Subcutaneous adipose tissue (tissue), 4 donors: ENCODE results near the gene CAPN5. TPM values are rescaled to one million over a fixed set of nuclear protein-coding genes. Genes with fewer than 3 reads are reported as not detected.

Source experiments
- CTCF ChIP-seq: fragments of 450-650 bp; IDR thresholded peaks from one replicate; pipeline ENCODE4 v1.5.1; 2016; ENCODE audit warnings: low read depth, mild to moderate bottlenecking, control low read depth, antibody characterized with exemption, moderate library complexity
- total RNA-seq, 4 donors: library from RNA; depleted of rRNA; stranded (reverse); fragments of >200 nt; gene quantifications; one replicate each; pipeline ENCODE4 v1.1.0, GENCODE V29; 2016

The CAPN5 gene
- total RNA-seq, 4 donors from 2014 or later: 2.4 to 10.5 (median 3.3) TPM

DNA sequence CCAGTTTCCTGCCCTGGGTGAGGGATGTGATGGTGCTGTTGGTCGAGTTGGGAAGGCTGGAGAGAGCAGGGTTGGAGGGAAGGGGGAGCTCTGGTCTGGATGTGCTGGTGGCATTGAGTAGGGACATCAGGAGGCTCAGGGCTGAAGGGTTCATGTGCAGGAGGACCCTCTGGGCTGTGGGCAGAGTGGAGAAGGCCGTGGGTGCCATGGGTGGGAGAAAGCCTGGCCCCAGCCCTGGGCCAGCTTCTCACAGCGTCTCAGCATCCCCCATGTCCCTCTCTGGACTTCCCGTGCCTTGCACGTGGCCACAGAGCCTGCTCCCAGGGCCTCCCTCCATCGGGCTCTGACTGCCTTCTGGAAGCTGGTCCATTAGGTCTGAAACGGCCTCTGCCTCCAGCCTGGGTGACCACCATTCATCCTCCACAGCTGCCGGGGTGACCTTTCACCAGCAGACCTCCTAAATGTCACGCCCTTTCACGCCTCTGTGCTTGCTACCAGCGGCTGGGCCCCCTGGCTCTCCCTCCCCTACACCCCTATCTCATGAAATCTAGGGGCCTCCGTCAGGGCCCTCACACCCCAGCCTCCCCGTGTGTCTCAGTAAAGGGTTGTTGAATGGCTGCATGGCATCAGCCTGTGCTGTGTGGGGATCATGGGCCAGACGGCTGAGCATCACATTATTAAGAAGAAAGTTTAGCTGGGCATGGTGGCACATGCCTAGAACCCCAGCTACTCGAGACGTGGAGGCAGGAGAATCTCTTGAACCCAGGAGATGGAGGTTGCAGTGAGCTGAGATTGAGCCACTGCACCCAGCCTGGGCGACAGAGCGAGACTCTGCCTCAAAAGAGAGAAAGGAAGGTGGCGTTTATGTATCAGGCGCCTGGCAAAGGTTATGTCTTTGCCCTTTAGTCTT, 86.8 kb downstream of the CAPN5 start:
- no peak for TF ChIP-seq CTCF

DNA sequence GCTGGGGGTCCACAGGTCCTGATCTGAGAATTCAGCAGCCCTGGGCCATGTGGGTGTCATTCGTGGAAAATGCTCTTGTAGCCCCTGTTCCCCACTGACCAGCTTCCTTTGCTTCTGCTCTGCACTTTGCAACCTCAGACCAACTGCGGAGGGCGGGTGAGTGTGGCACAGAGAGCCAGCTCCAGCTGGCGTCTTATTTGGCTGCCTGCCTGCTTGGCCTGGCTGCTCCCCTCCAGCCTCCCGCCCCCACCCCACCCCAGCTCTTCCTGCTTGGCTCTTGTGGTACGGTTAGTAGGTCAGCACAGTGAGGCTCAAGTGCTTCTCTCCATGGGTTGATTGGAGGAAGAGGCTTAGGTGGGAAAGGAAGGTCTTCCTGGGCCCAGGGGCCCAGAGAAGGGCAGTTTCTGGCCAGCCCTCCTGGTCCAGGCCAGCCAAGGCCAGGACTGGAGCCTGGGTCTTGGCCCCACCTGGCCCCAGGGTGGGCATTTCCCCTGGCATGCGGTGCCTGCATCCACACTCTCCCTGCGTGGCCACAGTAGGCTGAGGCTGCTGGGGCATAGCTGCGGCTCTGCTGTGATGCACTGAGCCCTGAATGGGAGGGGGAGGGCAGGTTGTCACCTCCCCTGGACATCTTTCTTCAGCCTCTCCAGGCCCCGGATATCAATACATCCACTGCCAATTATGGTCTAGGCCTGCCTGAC, 87.8 kb downstream of the CAPN5 start:
- TF ChIP-seq CTCF: no peak

- no peak for TF ChIP-seq CTCF
Observed at GRCh38 chr11:77155082-77155475, 88.3 kb downstream of the CAPN5 start.

DNA sequence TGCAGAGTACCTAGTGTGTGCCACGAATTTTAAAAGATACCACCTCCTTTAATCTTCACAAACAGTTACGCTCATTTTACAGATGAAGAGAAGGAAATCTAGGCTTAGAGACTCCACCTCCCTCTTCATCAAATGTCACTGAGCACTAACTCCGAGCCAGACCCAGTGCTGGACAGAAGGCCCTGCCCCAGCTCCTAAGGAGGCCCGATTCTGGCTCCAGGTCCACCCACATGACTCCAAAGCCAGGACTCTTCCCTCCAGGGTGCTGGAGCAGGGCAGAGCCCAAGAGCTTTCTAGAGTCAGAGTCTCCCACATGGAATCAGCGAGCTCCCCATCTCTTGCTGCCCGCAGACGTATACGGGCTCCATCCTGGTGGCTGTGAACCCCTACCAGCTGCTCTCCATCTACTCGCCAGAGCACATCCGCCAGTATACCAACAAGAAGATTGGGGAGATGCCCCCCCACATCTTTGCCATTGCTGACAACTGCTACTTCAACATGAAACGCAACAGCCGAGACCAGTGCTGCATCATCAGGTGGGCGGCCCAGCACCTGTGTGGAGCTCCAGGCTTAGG, 88.9 kb downstream of the CAPN5 start:
- no peak for TF ChIP-seq CTCF

- no peak for TF ChIP-seq CTCF
Observed at GRCh38 chr11:77156396-77157195, 89.8 kb downstream of the CAPN5 start.

- TF ChIP-seq CTCF: no peak
Observed at GRCh38 chr11:77158041-77158695, 91.4 kb downstream of the CAPN5 start.
